ENCODE results near the gene QDPR.

QDPR gene

GRCh38 chr4:17557880-17558279, 46.0 kb upstream of the QDPR start:
- in situ Hi-C loops (cut with HindIII; ENCODE audit: low sequenced_read_pairs), result no loop called here
- DNase-seq (ENCODE audit: low read depth, low spot score), result no peak
- TF ChIP-seq CTCF (IDR thresholded peaks at IDR 0.05; ENCODE audit: low read depth, low read length), result no peak
- H3K4me3 ChIP-seq (ENCODE audit: low read depth, low read length), result no peak overlapping the region

GRCh38 chr4:17556498-17556897, 44.6 kb upstream of the QDPR start:
- DNase-seq (ENCODE audit: low read depth, low spot score), result no peak
- H3K4me3 ChIP-seq (ENCODE audit: low read depth, low read length), result no peak overlapping the region
- in situ Hi-C loops (cut with HindIII; ENCODE audit: low sequenced_read_pairs), result no loop called here
- TF ChIP-seq CTCF (IDR thresholded peaks at IDR 0.05; ENCODE audit: low read depth, low read length), result no peak

GRCh38 chr4:17554568-17554967, 42.7 kb upstream of the QDPR start:
- in situ Hi-C loops (cut with HindIII; ENCODE audit: low sequenced_read_pairs), result no loop called here
- no peak for TF ChIP-seq CTCF (IDR thresholded peaks at IDR 0.05; ENCODE audit: low read depth, low read length)
- DNase-seq (ENCODE audit: low read depth, low spot score), result no peak
- no peak overlapping the region for H3K4me3 ChIP-seq (ENCODE audit: low read depth, low read length)

GRCh38 chr4:17552427-17552826, 40.5 kb upstream of the QDPR start:
- TF ChIP-seq CTCF (IDR thresholded peaks at IDR 0.05; ENCODE audit: low read depth, low read length), result no peak
- in situ Hi-C loops (cut with HindIII; ENCODE audit: low sequenced_read_pairs), result no loop called here

GRCh38 chr4:17550549-17550948, 38.7 kb upstream of the QDPR start:
- DNase-seq (ENCODE audit: low read depth, low spot score), result no peak
- H3K4me3 ChIP-seq (ENCODE audit: low read depth, low read length), result no peak overlapping the region
- TF ChIP-seq CTCF (IDR thresholded peaks at IDR 0.05; ENCODE audit: low read depth, low read length), result no peak
- in situ Hi-C loops (cut with HindIII; ENCODE audit: low sequenced_read_pairs), result no loop called here

More at GRCh38 chr4:17552427-17552826, 40.5 kb upstream of the QDPR start:
- H3K4me3 ChIP-seq (ENCODE audit: low read depth, low read length), result no peak overlapping the region
- no peak for DNase-seq (ENCODE audit: low read depth, low spot score)

- no peak for TF ChIP-seq CTCF (IDR thresholded peaks at IDR 0.05; ENCODE audit: low read depth, low read length)
- H3K4me3 ChIP-seq (ENCODE audit: low read depth, low read length), result no peak overlapping the region
- in situ Hi-C loops (cut with HindIII; ENCODE audit: low sequenced_read_pairs), result no loop called here
- no peak for DNase-seq (ENCODE audit: low read depth, low spot score)
Measured at GRCh38 chr4:17546678-17547077, 34.8 kb upstream of the QDPR start.

- DNase-seq (ENCODE audit: low read depth, low spot score), result no peak
- no peak for TF ChIP-seq CTCF (IDR thresholded peaks at IDR 0.05; ENCODE audit: low read depth, low read length)
- no peak overlapping the region for H3K4me3 ChIP-seq (ENCODE audit: low read depth, low read length)
- in situ Hi-C loops (cut with HindIII; ENCODE audit: low sequenced_read_pairs), result no loop called here
Measured at GRCh38 chr4:17546222-17546621, 34.3 kb upstream of the QDPR start.

All from astrocyte of the spinal cord (primary cell).